ENCODE results near the gene ASB10.

GRCh38 chr7:151192002-151192539 is 5.0 kb upstream of the ASB10 start:
- TF ChIP-seq POLR2A (IDR thresholded peaks at IDR 0.05; ENCODE audit: low read length) (no peak), GATA1 (IDR thresholded peaks at IDR 0.05; ENCODE audit: low read depth, low read length) (no peak)

Data from erythroblast (primary cell).